NCI-H146 (cell line): ENCODE measurements around the gene PSPC1.
"Not testable (repeated sequence)": the region's sequence is repeated elsewhere in the genome, so short reads cannot be mapped to it uniquely, and the experiment has no call there.

ENCODE experiments used
- DNase-seq: peaks from one replicate; lab custom pipeline; 2025; lab: John Stamatoyannopoulos, UW

PSPC1 gene

DNA sequence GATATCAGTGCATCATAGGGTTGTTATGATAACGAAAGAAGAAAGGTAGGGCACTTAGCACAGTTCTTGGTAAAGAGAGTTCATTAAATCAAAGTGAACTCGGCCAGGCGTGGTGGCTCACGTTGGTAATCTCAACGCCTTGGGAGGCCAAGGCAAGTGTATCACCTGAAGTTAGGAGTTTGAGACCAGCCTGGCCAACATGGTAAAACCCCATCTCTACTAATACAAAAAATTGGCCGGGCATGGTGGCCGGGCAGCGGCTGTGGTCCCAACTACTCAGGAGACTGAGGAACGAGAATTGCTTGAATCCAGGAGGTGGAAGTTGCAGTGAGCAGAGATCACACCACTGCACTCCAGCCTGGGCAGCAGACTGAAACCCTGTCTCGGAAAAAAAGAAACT, 19.1 kb downstream of the PSPC1 start:
- no peak for DNase-seq

DNA sequence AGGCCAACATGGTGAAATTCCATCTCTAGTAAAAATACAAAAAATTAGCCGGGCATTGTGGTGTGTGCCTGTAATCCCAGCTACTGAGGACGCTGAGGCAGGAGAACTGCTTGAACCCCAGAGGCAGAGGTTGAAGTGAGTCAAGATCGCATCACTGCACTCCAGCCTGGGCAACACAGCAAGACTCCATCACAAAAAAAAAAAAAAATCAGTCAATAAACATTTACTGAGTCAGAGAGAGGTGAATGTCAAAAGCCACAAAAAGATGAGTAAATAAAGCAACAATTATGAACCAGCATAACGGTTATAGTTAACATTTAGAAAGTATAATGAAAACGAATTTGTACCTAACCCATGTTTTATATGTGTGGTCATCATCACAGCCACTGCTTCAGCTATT, 23.1 kb downstream of the PSPC1 start:
- DNase-seq: no peak

DNA sequence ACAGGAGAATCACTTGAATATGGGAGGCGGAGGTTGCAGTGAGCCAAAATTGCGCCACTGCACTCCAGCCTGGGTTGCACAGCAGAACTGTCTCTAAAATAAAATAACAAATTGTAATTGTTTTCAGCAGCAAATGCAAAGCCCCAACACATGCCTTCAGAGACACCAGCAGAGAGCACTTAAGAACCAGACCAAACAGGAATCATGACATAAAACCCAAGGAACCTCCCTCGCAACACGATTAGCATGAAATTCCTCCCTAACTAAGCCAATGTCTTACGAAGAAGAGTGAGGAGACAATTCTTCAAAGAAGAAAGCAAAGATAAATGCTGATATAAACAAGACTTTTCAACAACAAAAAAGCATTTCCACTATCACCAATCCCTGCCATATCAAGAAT, 40.1 kb downstream of the PSPC1 start:
- DNase-seq: no peak

DNA sequence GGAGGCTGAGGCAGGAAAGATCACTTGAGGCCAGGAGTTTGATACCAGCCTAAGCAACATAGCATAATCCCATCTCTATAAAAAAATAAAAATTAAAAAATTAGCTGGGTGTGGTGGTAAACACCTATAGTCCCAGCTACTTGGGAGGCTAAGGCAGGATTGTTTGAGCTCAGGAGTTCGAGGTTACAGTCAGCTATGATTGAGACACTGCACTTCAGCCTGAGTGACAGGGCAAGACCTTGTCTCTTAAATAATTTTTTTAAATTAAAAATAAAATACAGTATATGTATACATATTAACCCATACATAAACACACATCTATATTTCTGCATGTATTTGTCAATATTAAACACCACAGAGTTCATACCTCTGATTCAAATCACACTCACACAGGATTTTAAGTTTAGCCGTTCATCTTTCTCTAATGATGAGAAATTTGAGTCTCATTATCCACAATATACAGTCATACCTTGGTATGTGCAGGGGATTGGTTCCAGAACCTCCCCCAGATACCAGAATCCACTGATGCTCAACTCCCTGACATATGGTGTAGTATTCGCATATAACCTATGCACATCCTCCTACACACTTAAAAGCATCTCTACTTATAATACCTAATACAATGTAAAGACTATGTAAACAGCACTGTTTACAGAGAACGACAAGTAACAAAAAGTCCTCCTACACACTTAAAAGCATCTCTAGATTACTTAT, 44.7 kb downstream of the PSPC1 start:
- DNase-seq: no peak

DNA sequence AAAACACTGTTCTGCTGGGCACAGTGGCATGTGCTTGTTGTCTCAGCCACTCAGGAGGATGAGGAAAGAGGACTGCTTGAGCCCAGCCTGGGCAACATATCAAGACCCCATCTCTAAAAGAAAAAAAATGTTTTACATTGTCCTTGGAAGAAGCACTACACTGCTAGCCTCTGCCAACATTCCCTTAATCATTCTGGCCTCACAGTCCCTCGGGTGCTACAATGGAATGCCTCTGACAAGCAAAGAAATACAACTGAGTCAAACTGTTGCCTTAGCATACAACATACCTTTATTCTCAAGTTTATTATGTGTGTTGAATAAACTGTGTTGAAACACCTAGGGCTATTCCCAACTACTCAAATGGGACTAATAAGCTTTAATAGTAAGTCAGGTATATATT, 56.1 kb downstream of the PSPC1 start:
- no peak for DNase-seq

DNA sequence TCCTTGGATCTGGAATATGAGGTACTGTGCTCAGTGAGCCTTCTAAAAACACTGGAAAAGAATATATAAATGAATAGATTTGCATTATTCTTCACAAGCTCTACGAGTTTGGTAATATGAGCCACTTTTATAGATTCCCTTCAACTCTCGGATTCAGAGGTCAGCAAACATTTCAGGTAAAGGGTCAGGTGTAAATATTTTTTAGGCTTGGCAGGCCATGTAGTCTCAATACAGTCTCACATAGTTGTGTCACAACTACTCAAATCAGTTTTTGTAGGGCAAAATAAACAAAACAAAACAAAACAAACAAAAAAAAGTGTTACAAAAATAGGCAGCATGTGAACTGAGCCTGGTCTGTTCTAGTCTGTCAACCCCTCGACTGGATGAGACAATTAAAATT, 57.4 kb downstream of the PSPC1 start:
- no peak for DNase-seq

DNA sequence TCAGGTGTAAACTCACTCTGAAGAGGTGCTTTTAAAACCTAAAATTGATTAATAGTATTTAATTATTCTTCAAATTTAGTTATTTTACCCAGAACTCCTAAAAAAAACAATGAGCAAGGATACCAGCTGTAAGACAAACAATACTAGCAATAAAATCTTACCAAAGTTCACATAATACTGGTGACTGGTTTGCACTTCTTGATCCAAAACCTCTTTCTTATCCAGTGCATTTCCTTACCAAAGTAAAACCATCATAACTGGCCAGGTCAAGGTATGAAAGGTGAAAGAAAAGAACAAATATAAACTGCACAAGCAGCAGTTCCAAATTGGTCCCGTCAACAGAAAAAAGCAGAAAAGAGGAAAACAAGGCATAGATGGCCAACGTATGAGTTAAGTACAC, 62.7 kb downstream of the PSPC1 start:
- no peak for DNase-seq

DNA sequence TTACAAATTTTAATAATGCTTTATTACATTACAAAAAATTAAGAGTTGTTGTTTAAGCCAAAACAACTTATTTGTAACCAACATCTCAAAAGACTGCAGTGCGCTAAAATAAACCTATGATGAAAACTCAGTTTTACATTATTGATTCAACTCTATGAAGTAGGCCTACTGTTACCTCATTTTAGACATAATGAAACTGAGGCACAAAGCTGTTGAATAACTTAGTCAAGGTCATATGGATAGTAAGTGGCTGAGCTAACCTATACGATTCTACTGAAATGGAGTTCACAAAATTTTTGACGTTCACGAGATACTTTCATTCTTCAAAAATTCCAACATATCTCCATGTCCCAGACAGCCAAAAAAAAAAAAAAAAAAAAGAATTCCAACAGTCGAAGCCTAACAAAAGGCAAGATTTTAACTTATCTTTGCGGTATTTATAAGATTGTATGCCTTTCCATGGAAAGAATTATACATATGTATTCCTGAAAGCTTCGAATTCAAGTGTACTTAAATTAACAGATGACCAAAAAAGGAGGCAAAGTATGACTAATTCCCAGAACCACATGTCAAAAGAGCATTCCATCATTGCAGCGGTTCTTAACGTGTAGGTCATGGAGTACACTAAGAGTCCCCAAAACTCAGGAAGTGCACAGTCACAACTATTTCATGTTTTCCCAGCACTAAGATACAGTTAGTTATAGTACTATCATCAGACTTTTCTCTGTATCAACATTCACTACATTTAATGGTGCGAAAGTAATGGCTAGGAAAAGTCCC, 69.4 kb downstream of the PSPC1 start:
- DNase-seq: no peak

DNA sequence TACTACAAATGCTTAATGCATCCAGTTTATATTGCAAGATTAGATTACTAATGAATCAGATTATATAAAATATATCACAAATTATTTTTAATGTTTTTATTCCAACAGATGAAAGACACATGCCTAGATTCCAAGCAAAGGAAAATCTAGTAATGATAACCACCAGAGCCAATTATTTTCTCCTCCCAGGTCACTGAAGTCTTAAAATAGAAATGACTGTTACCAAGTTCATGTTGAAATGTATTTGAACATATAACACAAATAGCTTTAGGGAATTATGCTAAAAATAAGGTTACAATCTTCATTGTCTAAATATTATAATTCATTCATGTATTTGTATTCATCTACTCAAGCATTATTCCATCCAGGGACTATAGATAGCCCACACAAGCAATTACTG, 73.0 kb downstream of the PSPC1 start:
- DNase-seq: not testable (repeated sequence)

DNA sequence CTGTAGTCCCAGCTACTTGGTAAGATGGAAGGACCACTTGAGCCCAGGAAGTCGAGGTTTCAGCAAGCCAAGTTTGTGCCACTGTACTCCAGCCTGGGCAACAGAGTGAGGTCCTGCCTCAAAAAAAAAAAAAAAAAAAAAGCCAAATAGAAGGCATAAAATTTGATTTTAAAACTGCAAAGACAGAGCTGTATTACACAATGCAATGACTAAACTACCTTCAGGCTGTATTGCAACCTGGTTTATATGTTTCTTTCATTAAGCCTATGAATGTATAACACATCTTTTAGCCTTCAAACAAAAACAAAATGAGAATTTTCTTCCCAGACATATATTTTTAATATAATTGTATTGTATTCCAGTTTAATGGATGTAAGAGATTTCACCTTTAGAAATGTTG, 73.7 kb downstream of the PSPC1 start:
- not testable (repeated sequence) for DNase-seq

DNA sequence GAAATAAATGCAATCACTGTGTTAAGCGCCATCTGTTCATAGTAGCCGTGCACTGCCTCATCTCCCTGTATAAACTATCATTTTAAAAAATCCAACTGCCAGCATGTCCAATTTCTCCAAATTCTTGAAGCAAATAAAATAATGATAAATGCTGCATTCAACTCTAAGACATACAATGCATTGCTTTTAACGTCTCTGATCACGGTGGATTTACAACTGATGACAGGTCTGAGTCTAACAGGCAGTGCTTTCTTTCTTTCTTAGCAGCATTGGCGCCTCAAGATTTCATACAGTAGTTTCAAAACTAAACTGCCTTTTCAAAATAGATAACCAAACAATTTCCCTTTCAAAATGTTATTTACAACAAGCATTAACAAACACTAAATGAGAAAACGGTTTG, 78.5 kb downstream of the PSPC1 start:
- not testable (repeated sequence) for DNase-seq

DNA sequence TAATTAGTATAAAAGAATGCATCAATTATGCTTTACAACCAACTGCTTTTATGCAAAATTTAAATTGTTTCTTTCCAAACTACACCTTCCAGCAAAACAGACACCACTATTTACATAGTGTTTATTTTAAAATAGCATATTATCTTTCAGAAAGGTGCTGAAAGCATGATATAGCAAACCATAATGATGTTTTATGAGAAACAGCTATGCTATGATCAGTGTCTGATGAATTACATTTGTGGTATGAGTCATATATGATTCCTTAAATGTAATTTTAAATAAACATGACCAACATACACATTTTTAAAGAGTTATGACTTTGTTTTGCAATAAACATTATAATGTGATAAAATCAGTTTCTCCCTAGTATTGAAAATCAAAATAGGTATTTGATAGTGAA, 81.1 kb downstream of the PSPC1 start:
- DNase-seq: not testable (repeated sequence)

DNA sequence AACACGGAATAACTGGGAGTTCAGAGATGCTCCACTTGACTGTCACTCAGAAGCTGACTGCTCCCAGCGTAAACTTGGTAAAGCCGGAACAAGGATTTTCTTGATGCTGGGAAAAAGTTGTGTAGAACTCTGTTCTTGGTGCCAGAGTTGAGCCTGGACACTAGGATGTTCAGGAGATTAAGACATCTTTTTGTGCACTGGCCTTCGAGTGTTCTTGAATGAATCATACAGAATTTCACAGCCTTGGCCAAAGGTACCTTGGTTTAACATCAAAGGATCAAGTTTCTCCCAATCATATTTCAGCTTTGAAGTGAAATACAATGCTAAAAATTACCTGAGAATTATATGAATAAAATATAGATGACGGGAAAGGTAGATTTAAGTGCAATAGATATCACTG, 81.8 kb downstream of the PSPC1 start:
- DNase-seq: not testable (repeated sequence)

DNA sequence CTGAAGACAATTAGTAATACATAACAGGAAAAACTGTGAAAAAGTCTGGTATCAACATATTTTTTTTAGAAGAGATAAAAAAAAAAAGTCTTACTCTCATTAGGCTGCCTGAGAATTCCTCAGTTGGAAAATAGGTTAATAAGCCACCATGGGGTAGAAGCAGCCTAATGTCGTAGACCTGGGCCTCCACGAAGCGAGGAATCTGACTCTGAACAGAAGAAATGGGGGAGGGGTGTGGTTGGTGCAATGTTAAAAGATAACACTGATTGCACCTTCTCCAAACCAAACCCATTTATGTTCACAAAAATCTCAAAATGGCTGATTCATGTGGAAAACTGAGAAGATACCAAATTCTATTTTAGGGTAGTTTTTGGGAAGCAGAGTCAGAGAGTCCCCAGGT, 86.9 kb downstream of the PSPC1 start:
- DNase-seq: no peak

DNA sequence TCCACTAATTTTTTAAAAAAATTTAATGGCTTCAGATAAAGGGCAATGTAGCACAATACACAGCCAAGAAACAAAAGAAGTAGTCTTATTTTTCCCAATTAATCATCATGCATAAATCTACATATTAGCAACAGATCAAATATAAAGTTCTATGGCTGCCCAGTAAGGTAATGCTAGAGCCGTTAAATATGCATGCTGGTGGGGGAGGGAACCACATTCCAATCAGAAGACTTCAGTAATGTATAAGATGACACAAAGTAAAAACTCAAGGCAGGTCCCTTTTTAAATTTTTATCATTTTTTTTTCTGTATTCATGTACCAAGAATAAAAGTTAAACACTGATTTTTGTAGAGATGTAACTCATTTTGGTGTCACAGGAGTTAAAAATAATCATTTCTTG, 87.3 kb downstream of the PSPC1 start:
- no peak for DNase-seq

DNA sequence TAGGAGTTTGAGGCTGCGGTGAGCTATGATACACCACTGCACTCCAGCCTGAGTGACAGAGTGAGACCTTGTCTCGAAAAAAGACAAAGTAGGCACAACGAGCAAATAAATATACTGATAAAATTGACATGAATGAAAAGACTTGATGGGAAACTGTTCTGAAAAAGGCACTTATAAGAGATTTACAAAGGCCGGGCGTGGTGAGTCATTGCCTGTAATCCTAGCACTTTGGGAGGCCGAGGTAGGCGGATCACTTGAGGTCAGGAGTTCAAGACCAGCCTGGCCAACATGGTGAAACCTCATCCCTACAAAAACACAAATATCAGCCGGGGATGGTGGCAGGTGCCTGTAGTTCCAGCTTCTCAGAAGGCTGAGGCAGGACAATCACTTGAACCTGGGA, 91.3 kb downstream of the PSPC1 start:
- not testable (repeated sequence) for DNase-seq

DNA sequence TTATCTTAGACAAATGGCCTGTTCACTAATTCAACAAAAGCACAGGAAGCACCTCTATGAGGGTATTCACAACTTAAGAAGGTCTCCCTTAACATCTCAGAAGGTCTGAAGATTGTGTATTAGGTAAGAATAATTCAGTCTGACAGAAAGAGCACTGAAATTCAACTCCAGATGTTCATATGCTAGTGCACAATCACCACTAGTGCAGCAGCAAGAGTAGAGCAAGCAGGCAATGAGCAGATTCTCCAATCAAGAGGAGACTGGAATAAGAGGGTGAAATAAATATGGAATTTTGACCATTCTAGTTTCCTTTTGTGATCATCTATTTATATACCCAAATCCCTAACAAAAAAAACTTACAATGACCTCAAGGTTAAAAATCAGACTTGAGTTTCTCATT, 97.3 kb downstream of the PSPC1 start:
- no peak for DNase-seq

DNA sequence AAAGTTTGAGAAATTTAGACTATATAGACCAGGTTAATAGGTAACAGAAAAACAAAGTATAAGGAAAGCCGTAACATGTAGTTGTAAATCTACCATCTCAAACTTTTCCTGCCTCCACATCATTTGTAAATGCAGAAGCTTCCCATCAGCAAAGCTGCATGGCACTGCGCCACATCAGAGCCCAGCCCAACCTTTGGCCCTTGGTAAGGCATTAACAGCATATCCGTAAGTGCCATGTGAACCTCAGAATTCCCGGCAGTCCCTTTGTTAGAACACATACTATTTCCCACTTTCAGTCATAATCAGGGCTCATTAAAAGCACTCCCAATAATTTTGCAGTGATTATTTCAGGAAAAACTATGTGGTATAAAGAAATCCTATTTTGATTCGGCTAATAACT, 97.7 kb downstream of the PSPC1 start:
- DNase-seq: no peak

DNA sequence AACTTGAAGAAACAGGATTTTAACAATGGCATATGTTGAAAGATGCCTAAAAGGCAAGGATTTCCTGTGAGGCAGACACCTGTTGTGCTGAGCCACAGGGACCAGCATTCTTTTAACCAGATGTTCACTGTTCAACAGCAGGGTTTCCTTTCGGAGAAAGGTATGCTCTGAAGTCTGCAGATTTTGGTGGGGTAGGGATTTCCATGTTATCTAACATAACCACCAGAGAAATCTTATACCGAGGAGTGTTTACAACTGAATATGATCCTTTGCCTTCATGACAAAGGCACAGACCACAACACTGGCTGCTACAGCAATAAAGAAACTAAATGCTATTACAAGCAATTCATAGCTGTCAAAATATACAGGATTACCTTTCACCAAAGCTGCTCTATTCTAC, 101.2 kb downstream of the PSPC1 start:
- DNase-seq: no peak

DNA sequence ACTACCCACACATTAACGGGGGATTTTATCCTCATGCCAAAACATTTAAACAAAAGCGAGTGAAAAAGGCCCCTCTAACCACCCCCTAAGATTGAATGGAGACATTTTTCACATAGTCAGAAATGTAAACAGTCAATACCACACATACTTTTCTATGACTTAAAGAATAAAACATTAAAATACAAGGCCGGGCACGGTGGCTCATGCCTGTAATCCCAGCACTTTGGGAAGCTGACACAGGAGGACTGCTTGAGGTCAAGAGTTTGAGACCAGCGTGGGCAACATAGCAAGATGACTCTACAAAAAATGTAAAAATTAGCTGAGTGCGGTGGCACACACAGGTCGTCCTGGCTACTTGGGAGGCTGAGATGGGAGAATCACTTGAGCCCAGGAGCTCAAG, 102.0 kb downstream of the PSPC1 start:
- DNase-seq: no peak

DNA sequence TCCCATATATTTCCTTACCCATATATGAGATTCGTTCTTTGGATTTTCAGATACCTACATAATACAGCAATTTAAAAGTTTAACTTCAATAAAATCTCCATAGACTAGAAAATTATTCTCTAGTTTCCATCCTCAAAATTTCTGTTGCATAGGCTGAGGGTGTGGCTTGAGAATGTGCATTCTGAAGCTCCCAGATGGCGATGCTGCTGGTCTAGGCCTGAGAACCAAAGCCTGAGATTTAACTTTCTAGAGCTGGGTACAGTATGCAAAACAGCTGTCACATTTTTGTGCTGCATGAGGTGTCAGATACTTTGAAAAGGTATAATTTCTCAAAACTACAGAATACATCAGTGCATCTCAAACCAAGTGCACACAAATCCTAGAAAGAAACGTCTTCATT, 106.6 kb downstream of the PSPC1 start:
- no peak for DNase-seq

DNA sequence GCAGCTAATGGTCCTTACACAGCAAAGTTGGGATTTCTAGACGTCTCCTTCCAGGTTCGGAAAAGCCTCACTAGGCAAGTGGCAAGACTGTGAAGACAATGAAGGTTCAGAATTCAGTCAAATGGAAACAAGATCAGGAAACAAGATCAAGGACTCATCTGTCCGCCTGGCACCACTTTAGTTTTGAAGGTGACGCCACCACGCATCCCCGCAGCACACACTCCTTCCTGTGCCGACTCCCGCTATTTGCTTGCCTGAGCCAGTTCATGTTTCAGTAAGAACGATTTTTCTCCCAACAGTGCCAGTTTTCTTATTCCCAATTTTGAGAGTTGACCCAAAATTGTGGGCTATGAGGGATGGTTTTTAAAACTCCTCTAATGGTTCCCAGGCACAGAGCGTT, 107.8 kb downstream of the PSPC1 start:
- no peak for DNase-seq

DNA sequence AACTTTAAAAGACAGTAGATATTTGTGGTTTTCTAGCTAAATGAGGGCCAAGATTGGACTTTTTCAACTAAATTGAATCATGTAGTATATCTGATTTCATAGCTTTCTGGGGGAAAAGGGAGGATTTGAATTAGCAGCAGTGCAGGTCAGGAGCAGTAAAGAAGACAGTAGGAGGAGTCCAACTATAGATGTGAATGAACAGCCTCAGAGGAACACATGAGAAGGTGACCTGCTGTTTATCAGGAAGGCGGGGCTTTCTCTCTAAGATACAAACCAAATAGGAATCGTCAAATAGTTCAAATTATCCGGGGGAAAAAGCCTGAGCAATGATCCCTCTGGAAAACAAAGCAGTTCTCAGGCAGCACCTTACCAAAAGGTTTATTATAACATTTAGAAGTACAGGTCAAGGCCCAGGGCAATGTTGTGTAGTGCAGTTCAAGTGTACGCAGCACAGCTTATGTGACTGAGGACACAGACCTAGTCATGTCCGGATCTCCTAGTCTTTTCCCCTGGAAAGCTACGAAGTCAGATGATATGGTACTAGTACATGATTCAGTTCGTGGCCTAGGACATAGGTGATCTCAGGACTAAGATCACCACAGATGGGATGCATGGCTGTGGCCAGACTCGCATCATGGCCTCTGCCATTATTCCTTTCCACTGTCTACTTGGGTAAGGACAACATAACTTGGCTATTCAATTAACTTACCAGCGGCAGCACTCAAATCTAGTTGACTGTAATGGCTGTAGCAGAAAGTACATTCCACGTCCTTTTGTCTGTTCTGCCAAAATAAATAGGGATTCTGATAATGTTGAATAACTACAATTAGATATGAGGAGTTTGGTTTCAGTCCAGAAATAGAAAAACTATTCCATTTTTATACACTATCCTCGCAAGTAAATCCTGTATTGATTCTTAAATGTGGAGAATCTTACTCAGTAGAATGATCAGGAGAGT, 109.0 kb downstream of the PSPC1 start:
- no peak for DNase-seq
